ENCODE measurements around the gene TCF4.

Gene TCF4

GRCh38 chr18:55226044-55226443, 361.9 kb downstream of the TCF4 start:
- DNase-seq (ENCODE audit: low read depth, low spot score), result no peak
- H3K4me3 ChIP-seq, result no peak overlapping the region
- H3K36me3 ChIP-seq (ENCODE audit: insufficient read depth, low read length), result peaks cover 30% of the 10 kb centered on the region
- no peak overlapping the region for H3K9ac ChIP-seq (ENCODE audit: insufficient read length)
- TF ChIP-seq EZH2 (IDR thresholded peaks at IDR 0.05) (no peak), FOXP2 (optimal IDR thresholded peaks at IDR 0.05; ENCODE audit: control extremely low read depth, extremely low read length, insufficient read depth) (no peak), POLR2AphosphoS5 (IDR thresholded peaks at IDR 0.05; ENCODE audit: borderline replicate concordance, low read depth, low read length) (no peak)
- no peaks in the 10 kb centered on the region for H3K9me3 ChIP-seq (ENCODE audit: low read depth, low read length)
- no peak overlapping the region; the same call in 1 of the 2 replicates for H3K27ac ChIP-seq

- no peak overlapping the region for H3K9ac ChIP-seq (ENCODE audit: insufficient read length)
- H3K27ac ChIP-seq, result no peak overlapping the region
- H3K36me3 ChIP-seq (ENCODE audit: insufficient read depth, low read length), result peaks cover 19% of the 10 kb centered on the region
- TF ChIP-seq POLR2AphosphoS5 (IDR thresholded peaks at IDR 0.05; ENCODE audit: borderline replicate concordance, low read depth, low read length), result no peak
- no peak for TF ChIP-seq FOXP2 (optimal IDR thresholded peaks at IDR 0.05; ENCODE audit: control extremely low read depth, extremely low read length, insufficient read depth)
- TF ChIP-seq EZH2 (IDR thresholded peaks at IDR 0.05), result no peak
- DNase-seq (ENCODE audit: low read depth, low spot score), result no peak
- no peaks in the 10 kb centered on the region for H3K9me3 ChIP-seq (ENCODE audit: low read depth, low read length)
- H3K4me3 ChIP-seq, result no peak overlapping the region
These were observed 363.8 kb downstream of the TCF4 start for GRCh38 chr18:55224086-55224625.

- H3K9me3 ChIP-seq (ENCODE audit: low read depth, low read length), result no peaks in the 10 kb centered on the region
- H3K4me3 ChIP-seq, result no peak overlapping the region
- H3K27ac ChIP-seq, result no peak overlapping the region
- DNase-seq (ENCODE audit: low read depth, low spot score), result no peak
- H3K9ac ChIP-seq (ENCODE audit: insufficient read length), result no peak overlapping the region
- H3K36me3 ChIP-seq (ENCODE audit: insufficient read depth, low read length), result peaks cover 2% of the 10 kb centered on the region; the same call in 1 of the 2 replicates
- TF ChIP-seq EZH2 (IDR thresholded peaks at IDR 0.05) (no peak), POLR2AphosphoS5 (IDR thresholded peaks at IDR 0.05; ENCODE audit: borderline replicate concordance, low read depth, low read length) (no peak), FOXP2 (optimal IDR thresholded peaks at IDR 0.05; ENCODE audit: control extremely low read depth, extremely low read length, insufficient read depth) (no peak)
These were observed 366.4 kb downstream of the TCF4 start for GRCh38 chr18:55221622-55222021.

GRCh38 chr18:55220523-55220922, 367.5 kb downstream of the TCF4 start:
- TF ChIP-seq POLR2AphosphoS5 (IDR thresholded peaks at IDR 0.05; ENCODE audit: borderline replicate concordance, low read depth, low read length), result no peak
- no peak for TF ChIP-seq FOXP2 (optimal IDR thresholded peaks at IDR 0.05; ENCODE audit: control extremely low read depth, extremely low read length, insufficient read depth)
- TF ChIP-seq EZH2 (IDR thresholded peaks at IDR 0.05), result no peak
- DNase-seq (ENCODE audit: low read depth, low spot score), result no peak
- H3K9me3 ChIP-seq (ENCODE audit: low read depth, low read length), result no peaks in the 10 kb centered on the region
- no peak overlapping the region for H3K9ac ChIP-seq (ENCODE audit: insufficient read length)
- no peaks in the 10 kb centered on the region for H3K36me3 ChIP-seq (ENCODE audit: insufficient read depth, low read length)
- H3K27ac ChIP-seq, result no peak overlapping the region
- H3K4me3 ChIP-seq, result no peak overlapping the region

- Histone ChIP-seq H3K27ac (no peak overlapping the region), H3K9me3 (ENCODE audit: low read depth, low read length) (no peaks in the 10 kb centered on the region), H3K9ac (ENCODE audit: insufficient read length) (no peak overlapping the region), H3K4me3 (no peak overlapping the region), H3K36me3 (ENCODE audit: insufficient read depth, low read length) (no peaks in the 10 kb centered on the region)
- no peak for DNase-seq (ENCODE audit: low read depth, low spot score)
- no peak for TF ChIP-seq EZH2 (IDR thresholded peaks at IDR 0.05)
- TF ChIP-seq POLR2AphosphoS5 (IDR thresholded peaks at IDR 0.05; ENCODE audit: borderline replicate concordance, low read depth, low read length), result no peak
- TF ChIP-seq FOXP2 (optimal IDR thresholded peaks at IDR 0.05; ENCODE audit: control extremely low read depth, extremely low read length, insufficient read depth), result no peak
These were observed 368.2 kb downstream of the TCF4 start for GRCh38 chr18:55219823-55220222.

GRCh38 chr18:55219059-55219458, 368.9 kb downstream of the TCF4 start:
- TF ChIP-seq POLR2AphosphoS5 (IDR thresholded peaks at IDR 0.05; ENCODE audit: borderline replicate concordance, low read depth, low read length), result no peak
- no peak for TF ChIP-seq EZH2 (IDR thresholded peaks at IDR 0.05)
- TF ChIP-seq FOXP2 (optimal IDR thresholded peaks at IDR 0.05; ENCODE audit: control extremely low read depth, extremely low read length, insufficient read depth), result no peak
- Histone ChIP-seq H3K27ac (no peak overlapping the region), H3K9ac (ENCODE audit: insufficient read length) (no peak overlapping the region), H3K4me3 (no peak overlapping the region), H3K9me3 (ENCODE audit: low read depth, low read length) (no peaks in the 10 kb centered on the region), H3K36me3 (ENCODE audit: insufficient read depth, low read length) (no peaks in the 10 kb centered on the region)
- no peak for DNase-seq (ENCODE audit: low read depth, low spot score)

- H3K9ac ChIP-seq (ENCODE audit: insufficient read length), result no peak overlapping the region
- H3K36me3 ChIP-seq (ENCODE audit: insufficient read depth, low read length), result no peaks in the 10 kb centered on the region
- H3K27ac ChIP-seq, result no peak overlapping the region
- no peak overlapping the region for H3K4me3 ChIP-seq
- TF ChIP-seq POLR2AphosphoS5 (IDR thresholded peaks at IDR 0.05; ENCODE audit: borderline replicate concordance, low read depth, low read length) (no peak), FOXP2 (optimal IDR thresholded peaks at IDR 0.05; ENCODE audit: control extremely low read depth, extremely low read length, insufficient read depth) (no peak), EZH2 (IDR thresholded peaks at IDR 0.05) (no peak)
- no peak for DNase-seq (ENCODE audit: low read depth, low spot score)
- H3K9me3 ChIP-seq (ENCODE audit: low read depth, low read length), result no peaks in the 10 kb centered on the region
These were observed 373.0 kb downstream of the TCF4 start for GRCh38 chr18:55214969-55215368.

- TF ChIP-seq FOXP2 (optimal IDR thresholded peaks at IDR 0.05; ENCODE audit: control extremely low read depth, extremely low read length, insufficient read depth), result no peak
- TF ChIP-seq POLR2AphosphoS5 (IDR thresholded peaks at IDR 0.05; ENCODE audit: borderline replicate concordance, low read depth, low read length), result no peak
- TF ChIP-seq EZH2 (IDR thresholded peaks at IDR 0.05), result no peak
- Histone ChIP-seq H3K4me3 (no peak overlapping the region), H3K27ac (no peak overlapping the region), H3K9me3 (ENCODE audit: low read depth, low read length) (no peaks in the 10 kb centered on the region), H3K36me3 (ENCODE audit: insufficient read depth, low read length) (no peaks in the 10 kb centered on the region), H3K9ac (ENCODE audit: insufficient read length) (no peak overlapping the region)
- DNase-seq (ENCODE audit: low read depth, low spot score), result no peak
These were observed 373.5 kb downstream of the TCF4 start for GRCh38 chr18:55214534-55214933.

- Histone ChIP-seq H3K36me3 (ENCODE audit: insufficient read depth, low read length) (no peaks in the 10 kb centered on the region), H3K4me3 (no peak overlapping the region), H3K9ac (ENCODE audit: insufficient read length) (no peak overlapping the region), H3K27ac (no peak overlapping the region), H3K9me3 (ENCODE audit: low read depth, low read length) (no peaks in the 10 kb centered on the region)
- no peak for DNase-seq (ENCODE audit: low read depth, low spot score)
- TF ChIP-seq EZH2 (IDR thresholded peaks at IDR 0.05) (no peak), FOXP2 (optimal IDR thresholded peaks at IDR 0.05; ENCODE audit: control extremely low read depth, extremely low read length, insufficient read depth) (no peak), POLR2AphosphoS5 (IDR thresholded peaks at IDR 0.05; ENCODE audit: borderline replicate concordance, low read depth, low read length) (no peak)
These were observed 374.4 kb downstream of the TCF4 start for GRCh38 chr18:55213586-55213985.
